ENCODE results near the gene LYPD8. TPM values are rescaled to one million over a fixed set of nuclear protein-coding genes. Genes with fewer than 3 reads are reported as not detected.

LYPD8 gene
- total RNA-seq, 1 experiment from 2014 or later: not detected

GRCh38 chr1:248783367-248783766 lies 27.8 kb upstream of the LYPD8 start:
- no peaks in the 10 kb centered on the region for H3K9me3 ChIP-seq (ENCODE audit: control insufficient read depth, insufficient read depth, low read depth, low read length)
- no TSS peak for BruUV-seq (replicated peaks)
- TF ChIP-seq CTCF (IDR thresholded peaks at IDR 0.05): no peak
- no peak for TF ChIP-seq REST (IDR thresholded peaks at IDR 0.05; ENCODE audit: insufficient read depth in 1 of 2, low read depth in 2 of 2, low read length in 1 of 2)
- no peak for TF ChIP-seq POLR2AphosphoS5 (IDR thresholded peaks at IDR 0.05; ENCODE audit: low read depth, low read length)
- TF ChIP-seq SIN3A (IDR thresholded peaks at IDR 0.05; ENCODE audit: borderline replicate concordance, insufficient read depth, low read depth, low read length): no peak
- no peak for TF ChIP-seq TCF7L2 (IDR thresholded peaks at IDR 0.05; ENCODE audit: low read depth, low read length)
- ChIA-PET CTCF (no interaction called here), POLR2A (no interaction called here)
- H3K4me3 ChIP-seq (ENCODE audit: low read depth in 2 of 2, low read length in 2 of 2): no peak overlapping the region
- H3K4me1 ChIP-seq (ENCODE audit: control insufficient read depth, insufficient read depth, low read length): no peaks in the 10 kb centered on the region
- no peaks in the 10 kb centered on the region; the same call in 1 of the 2 replicates for H3K36me3 ChIP-seq (ENCODE audit: control insufficient read depth, insufficient read depth, low read length)
- in situ Hi-C loops (cut with HindIII; ENCODE audit: low pct_unique_long_range_greater_than_20kb, low sequenced_read_pairs) (no loop called here), intact Hi-C loops (cut with micrococcal nuclease; ENCODE audit: unreplicated experiment) (no loop called here)
- no peaks in the 10 kb centered on the region for H3K27me3 ChIP-seq (ENCODE audit: control insufficient read depth, insufficient read depth, low read length)
- ATAC-seq (no peak), DNase-seq (ENCODE audit: low read depth, low spot score) (no peak)
- no peak overlapping the region for H3K27ac ChIP-seq (ENCODE audit: low read length)

- no peak overlapping the region for H3K27ac ChIP-seq (ENCODE audit: low read length)
- DNase-seq (ENCODE audit: low read depth, low spot score): no peak
- in situ Hi-C loops (cut with HindIII; ENCODE audit: low pct_unique_long_range_greater_than_20kb, low sequenced_read_pairs) (no loop called here), intact Hi-C loops (cut with micrococcal nuclease; ENCODE audit: unreplicated experiment) (no loop called here)
- no TSS peak for BruUV-seq (replicated peaks)
- no peak for ATAC-seq
- H3K27me3 ChIP-seq (ENCODE audit: control insufficient read depth, insufficient read depth, low read length): no peaks in the 10 kb centered on the region
- H3K4me3 ChIP-seq (ENCODE audit: low read depth in 2 of 2, low read length in 2 of 2): no peak overlapping the region
- ChIA-PET CTCF (no interaction called here), POLR2A (no interaction called here)
- no peak for TF ChIP-seq CTCF (IDR thresholded peaks at IDR 0.05)
- no peak for TF ChIP-seq SIN3A (IDR thresholded peaks at IDR 0.05; ENCODE audit: borderline replicate concordance, insufficient read depth, low read depth, low read length)
- TF ChIP-seq TCF7L2 (IDR thresholded peaks at IDR 0.05; ENCODE audit: low read depth, low read length): no peak
- no peaks in the 10 kb centered on the region; the same call in 1 of the 2 replicates for H3K36me3 ChIP-seq (ENCODE audit: control insufficient read depth, insufficient read depth, low read length)
- H3K9me3 ChIP-seq (ENCODE audit: control insufficient read depth, insufficient read depth, low read depth, low read length): no peaks in the 10 kb centered on the region
- no peaks in the 10 kb centered on the region for H3K4me1 ChIP-seq (ENCODE audit: control insufficient read depth, insufficient read depth, low read length)
These were observed 27.0 kb upstream of the LYPD8 start for GRCh38 chr1:248782416-248783141.

All from Panc1 (cell line).